IMR-90 (cell line): ENCODE results near the gene MRPL58. TPM values are rescaled to one million over a fixed set of nuclear protein-coding genes. Genes with fewer than 3 reads are reported as not detected.

ENCODE experiments used
- ATAC-seq: fragments of 200-7000 bp; cut with Tn5 transposase; 2 replicates; pipeline ENCODE4 v1.9.1; 2020; ENCODE audit warnings: low read depth, mild to moderate bottlenecking, moderate library complexity
- BruUV-seq: library from RNA; stranded (reverse); fragments of 400-500 nt; replicated peaks from 2 replicates; lab custom pipeline; 2021; lab: Mats Ljungman, UMichigan
- CTCF ChIA-PET: fragments of 300-600 bp; formaldehyde crosslinking; extraction: SDS; loops from one replicate; lab custom pipeline; 2021; ENCODE audit warnings: antibody characterized with exemption; lab: Yijun Ruan, JAX
- POLR2A ChIA-PET: fragments of 300-600 bp; sonication (Branson Sonifier 250); formaldehyde crosslinking; loops from one replicate; lab custom pipeline; 2022; ENCODE audit warnings: antibody characterized with exemption; ENCODE audit not compliant: unreplicated experiment; lab: Charles Lee
- DNase-seq: peaks from one replicate; pipeline ENCODE4 v3.0.0; 2013
- H2AFZ ChIP-seq: replicated peaks from 2 replicates; pipeline ENCODE3; 2013; ENCODE audit warnings: low read length, mild to moderate bottlenecking; ENCODE audit not compliant: poor library complexity
- H2AK5ac ChIP-seq: 2 replicates; pipeline ENCODE4 v1.6.1; 2013; ENCODE audit warnings: low read depth, low read length, inconsistent platforms
- H2AK9ac ChIP-seq: replicated peaks from 2 replicates; pipeline ENCODE3; 2013; ENCODE audit warnings: mild to moderate bottlenecking, low read depth, low read length, moderate library complexity; ENCODE audit not compliant: poor library complexity
- H2BK120ac ChIP-seq: 2 replicates; pipeline ENCODE4 v1.6.1; 2013; ENCODE audit warnings: low read depth, low read length, inconsistent platforms
- H2BK15ac ChIP-seq: 3 replicates; pipeline ENCODE4 v1.6.1; 2013; ENCODE audit warnings: low read depth, low read length, inconsistent platforms
- H2BK20ac ChIP-seq: 2 replicates; pipeline ENCODE4 v1.6.1; 2013; ENCODE audit warnings: low read depth, mild to moderate bottlenecking, inconsistent platforms, low read length, moderate library complexity
- H2BK5ac ChIP-seq: 2 replicates; pipeline ENCODE4 v1.6.1; 2013; ENCODE audit warnings: mild to moderate bottlenecking, low read depth, low read length, inconsistent platforms; ENCODE audit not compliant: poor library complexity, severe bottlenecking
- H3K14ac ChIP-seq: replicated peaks from 2 replicates; pipeline ENCODE4 v1.6.1; 2013; ENCODE audit warnings: low read depth, low read length, inconsistent platforms
- H3K18ac ChIP-seq: 2 replicates; pipeline ENCODE4 v1.6.1; 2013; ENCODE audit warnings: low read depth, low read length, control low read depth
- H3K23ac ChIP-seq: 2 replicates; pipeline ENCODE4 v1.6.1; 2013; ENCODE audit warnings: low read depth, low read length, inconsistent platforms
- H3K27ac ChIP-seq: 2 replicates; pipeline ENCODE4 v1.5.1; 2013; ENCODE audit warnings: mild to moderate bottlenecking, control low read depth, low read length; ENCODE audit not compliant: insufficient read depth
- H3K27me3 ChIP-seq: 2 replicates; pipeline ENCODE4 v1.6.1; 2013; ENCODE audit warnings: low read length; ENCODE audit not compliant: control insufficient read depth, insufficient read depth
- H3K36me3 ChIP-seq: 2 replicates; pipeline ENCODE4 v1.6.1; 2013; ENCODE audit warnings: low read length, mixed read lengths; ENCODE audit not compliant: control insufficient read depth, insufficient read depth
- H3K4ac ChIP-seq: 2 replicates; pipeline ENCODE4 v1.6.1; 2013; ENCODE audit warnings: low read depth, low read length, inconsistent platforms
- H3K4me1 ChIP-seq: 2 replicates; pipeline ENCODE4 v1.6.1; 2013; ENCODE audit warnings: low read length, mixed read lengths; ENCODE audit not compliant: control insufficient read depth, insufficient read depth
- H3K4me2 ChIP-seq: 2 replicates; pipeline ENCODE4 v1.6.1; 2013; ENCODE audit warnings: low read depth, mild to moderate bottlenecking, control low read depth, low read length, moderate library complexity
- H3K4me3 ChIP-seq: 2 replicates; pipeline ENCODE4 v1.5.1; 2013; ENCODE audit warnings: low read depth, mild to moderate bottlenecking, control low read depth, low read length, moderate library complexity; ENCODE audit not compliant: insufficient read depth
- H3K56ac ChIP-seq: 2 replicates; pipeline ENCODE4 v1.6.1; 2013; ENCODE audit warnings: low read length, inconsistent platforms; ENCODE audit not compliant: insufficient read depth; ENCODE audit errors: extremely low read depth
- H3K79me1 ChIP-seq, 2 experiments: 2 replicates each; pipeline ENCODE4 v1.6.1; 2013; ENCODE audit warnings: low read length in 2 of 2, inconsistent platforms in 1 of 2, low read depth in 1 of 2
- H3K9ac ChIP-seq: 2 replicates; pipeline ENCODE4 v1.6.1; 2013; ENCODE audit warnings: low read depth, low read length, control low read depth
- H3K9me1 ChIP-seq: 2 replicates; pipeline ENCODE4 v1.6.1; 2013; ENCODE audit warnings: low read length, inconsistent platforms; ENCODE audit not compliant: insufficient read depth
- H3K9me3 ChIP-seq: 2 replicates; pipeline ENCODE4 v1.6.1; 2013; ENCODE audit warnings: low read length; ENCODE audit not compliant: control insufficient read depth, insufficient read depth
- H4K20me1 ChIP-seq: 2 replicates; pipeline ENCODE4 v1.6.1; 2013; ENCODE audit warnings: low read length, inconsistent platforms; ENCODE audit not compliant: insufficient read depth
- H4K5ac ChIP-seq: 2 replicates; pipeline ENCODE4 v1.6.1; 2013; ENCODE audit warnings: mild to moderate bottlenecking, low read depth, low read length, control low read depth
- H4K8ac ChIP-seq, 2 experiments: 2 replicates each; pipeline ENCODE4 v1.6.1; 2013; ENCODE audit warnings: low read depth in 2 of 2, low read length in 2 of 2, control low read depth in 1 of 2, inconsistent platforms in 1 of 2
- H4K91ac ChIP-seq: 2 replicates; pipeline ENCODE4 v1.6.1; 2013; ENCODE audit warnings: low read depth, low read length, inconsistent platforms; ENCODE audit not compliant: insufficient read depth
- ELK1 ChIP-seq: fragments of 150-350 bp; IDR thresholded peaks from 2 replicates; pipeline ENCODE4 v1.6.1; 2016; ENCODE audit warnings: low read depth, mild to moderate bottlenecking, low read length, moderate library complexity, borderline replicate concordance
- MAZ ChIP-seq: IDR thresholded peaks from 2 replicates; pipeline ENCODE4 v1.6.1; 2012; ENCODE audit warnings: low read depth, mild to moderate bottlenecking, low read length, improper control_type of control experiment, moderate library complexity, borderline replicate concordance
- RCOR1 ChIP-seq: IDR thresholded peaks from 2 replicates; pipeline ENCODE4 v1.6.1; 2012; ENCODE audit warnings: mild to moderate bottlenecking, low read length, improper control_type of control experiment; ENCODE audit not compliant: insufficient replicate concordance
- RFX5 ChIP-seq: IDR thresholded peaks from 2 replicates; pipeline ENCODE4 v1.8.0; 2012; ENCODE audit warnings: low read depth, mild to moderate bottlenecking, low read length, moderate library complexity
- WGBS, 2 experiments: methylation state at CpG; one replicate each; pipeline versions ENCODE4 v1.1.5 to v1.1.7; 2013; ENCODE audit warnings: missing lambda C conversion rate in 2 of 2; ENCODE audit not compliant: insufficient read length in 1 of 2; ENCODE audit errors: extremely low coverage in 2 of 2; 5-methylcytosine and 5-hydroxymethylcytosine counted together
- dilution Hi-C: fragments of 300-500 bp; cut with HindIII; formaldehyde crosslinking; loops from one replicate; pipeline ENCODE4 v1.14.3; 2018; ENCODE audit warnings: low sequenced_read_pairs; ENCODE audit not compliant: unreplicated experiment
- in situ Hi-C: fragments of 300-500 bp; cut with MboI; formaldehyde crosslinking; loops from 3 replicates; pipeline ENCODE4 v1.14.3; 2019; ENCODE audit warnings: low sequenced_read_pairs, inconsistent platforms, mixed read lengths
- intact Hi-C: fragments of 100-400 bp; cut with micrococcal nuclease; formaldehyde crosslinking; loops from 2 replicates; pipeline ENCODE4 v1.10.0; 2022
- polyA plus RNA-seq, 3 experiments: library from polyadenylated mRNA; depleted of rRNA; stranded (reverse); fragments of >200 nt; gene quantifications; 2 replicates each; pipeline ENCODE4 v1.2.3, GENCODE V29; 2012; ENCODE audit warnings: low replicate concordance in 1 of 3
- total RNA-seq: library from RNA; depleted of rRNA; stranded (reverse); fragments of >200 nt; gene quantifications from 2 replicates; pipeline ENCODE4 v1.2.3, GENCODE V29; 2012

MRPL58 gene
- total and polyA plus RNA-seq, 2 of the 4 experiments (the other 2 are of a cell fraction), result 42.5 to 53.0 TPM

- CTCF ChIA-PET, result interaction anchor here (0.6 kb wide), 1 partner anchor 45 kb away, joined by 3 read pairs; no protein-coding TSS in a partner anchor
- H2AK5ac ChIP-seq, result no peak overlapping the region
- 100% methylated on average over 1 of the region's 8 CpGs; no CpG with 5 or more reads in 1 of the 2 experiments for WGBS, 2 experiments
- no peak overlapping the region for H4K8ac ChIP-seq
- H4K91ac ChIP-seq, result no peak overlapping the region
- peaks cover 0 to under 1% of the 10 kb centered on the region in 2 experiments; a peak in 1 of 4 replicates for H3K79me1 ChIP-seq
- 0 out of 2 replicates have a peak, but pooled peaks cover 3% of the 10 kb centered on the region for H3K9me1 ChIP-seq
- H3K4me2 ChIP-seq, result no peak overlapping the region
- H2AFZ ChIP-seq, result no peak overlapping the region
- H3K9ac ChIP-seq, result no peak overlapping the region
- H3K4ac ChIP-seq, result no peak overlapping the region
- no peak overlapping the region for H4K5ac ChIP-seq
- no peak overlapping the region for H3K23ac ChIP-seq
- ATAC-seq (no peak), DNase-seq (no peak)
- H4K20me1 ChIP-seq, result no peaks in the 10 kb centered on the region
- no peak overlapping the region for H3K18ac ChIP-seq
- no peak overlapping the region for H2BK15ac ChIP-seq
- H3K36me3 ChIP-seq, result peaks cover 15% of the 10 kb centered on the region; the same call in 1 of the 2 replicates
- POLR2A ChIA-PET, result no interaction called here
- no peak overlapping the region for H3K4me3 ChIP-seq
- no peak overlapping the region for H2BK5ac ChIP-seq
- no peaks in the 10 kb centered on the region for H3K9me3 ChIP-seq
- TF ChIP-seq ELK1, result no peak
- no peak for TF ChIP-seq RFX5
- TF ChIP-seq RCOR1, result no peak
- TF ChIP-seq MAZ, result no peak
- BruUV-seq, result no TSS peak
- intact Hi-C loops (loop anchor here (10.0 kb wide), 1 partner anchor 136 kb away; the partner anchor contains the start of gene NUP85), dilution Hi-C loops (no loop called here), in situ Hi-C loops (loop anchor here (10.0 to 25.0 kb wide), 2 partner anchors 136 to 344 kb away; partner anchors contain the start of genes GRB2 and NUP85)
- H2BK120ac ChIP-seq, result no peak overlapping the region
- H2BK20ac ChIP-seq, result no peak overlapping the region
- H3K4me1 ChIP-seq, result no peaks in the 10 kb centered on the region
- H3K14ac ChIP-seq, result no peak overlapping the region
- no peak overlapping the region for H3K27ac ChIP-seq
- H3K27me3 ChIP-seq, result no peaks in the 10 kb centered on the region
- H3K56ac ChIP-seq, result no peak overlapping the region
- no peak overlapping the region for H2AK9ac ChIP-seq
Observed at GRCh38 chr17:75068750-75069149, 56.3 kb downstream of the MRPL58 start.
